SK-N-SH (cell line): ENCODE data around the gene RPL39L. TPM values are rescaled to one million over a fixed set of nuclear protein-coding genes. Genes with fewer than 3 reads are reported as not detected.

Experiments
- CTCF ChIA-PET: fragments of 300-600, 350-600 bp; formaldehyde crosslinking; extraction: SDS; loops from one replicate; lab custom pipeline; 2021; lab: Yijun Ruan, JAX
- POLR2A ChIA-PET: fragments of 350-600 bp; sonication (Branson Sonifier 250); formaldehyde crosslinking; extraction: SDS; loops from one replicate; lab custom pipeline; 2020; ENCODE audit warnings: antibody characterized with exemption, inconsistent platforms; lab: Yijun Ruan, JAX
- DNase-seq: peaks from one replicate; pipeline ENCODE4 v3.0.0; 2012
- H2AFZ ChIP-seq: fragments of 200-600 bp; sonication (generic); 2 replicates; pipeline ENCODE4 v1.8.1; 2016; ENCODE audit warnings: antibody characterized with exemption, mild to moderate bottlenecking, low read depth
- H3F3A ChIP-seq: fragments of 200-600 bp; sonication (generic); replicated peaks from 2 replicates; pipeline ENCODE3; 2016; ENCODE audit warnings: antibody characterized with exemption, mild to moderate bottlenecking; ENCODE audit not compliant: insufficient read depth
- H3K27ac ChIP-seq, 2 experiments: fragments of 200-500 bp in 1 of 2; fragments of 200-600 bp in 1 of 2; sonication (Bioruptor generic) in 1 of 2; sonication (generic), shearing (Covaris generic) in 1 of 2; 2 replicates each; pipeline versions ENCODE4 v1.5.1 to v1.6.1; 2014 to 2016; ENCODE audit warnings: low read depth in 2 of 2, inconsistent platforms in 1 of 2, low read length in 1 of 2, mild to moderate bottlenecking in 1 of 2, mixed read lengths in 1 of 2
- H3K27me3 ChIP-seq: fragments of 200-600 bp; sonication (generic), shearing (Covaris generic); 2 replicates; pipeline ENCODE4 v1.6.1; 2016; ENCODE audit warnings: mixed run types; ENCODE audit not compliant: insufficient read depth
- H3K36me3 ChIP-seq, 2 experiments: fragments of 200-500 bp in 1 of 2; fragments of 200-600 bp in 1 of 2; sonication (Bioruptor generic) in 1 of 2; sonication (generic) in 1 of 2; replicated peaks in 1 of 2; 2 replicates each; pipeline versions ENCODE3 to v1.5.1; 2014 to 2016; ENCODE audit warnings: low read length in 1 of 2, mild to moderate bottlenecking in 1 of 2; ENCODE audit not compliant: insufficient read depth in 2 of 2, control insufficient read depth in 1 of 2
- H3K4me1 ChIP-seq, 2 experiments: fragments of 200-500 bp in 1 of 2; fragments of 200-600 bp in 1 of 2; sonication (Bioruptor generic) in 1 of 2; sonication (generic), shearing (Covaris generic) in 1 of 2; 2 replicates each; pipeline versions ENCODE4 v1.5.1 to v1.6.1; 2014 to 2016; ENCODE audit warnings: low read depth in 1 of 2, low read length in 1 of 2, mixed run types in 1 of 2; ENCODE audit not compliant: insufficient read depth in 2 of 2, control insufficient read depth in 1 of 2
- H3K4me2 ChIP-seq: fragments of 200-600 bp; sonication (generic), shearing (Covaris generic); 2 replicates; pipeline ENCODE4 v1.6.1; 2017; ENCODE audit warnings: mixed run types
- H3K4me3 ChIP-seq, 2 experiments: fragments of 200-500 bp in 1 of 2; fragments of 200-600 bp in 1 of 2; sonication (Bioruptor generic) in 1 of 2; sonication (generic), shearing (Covaris generic) in 1 of 2; 2 replicates each; pipeline versions ENCODE4 v1.5.1 to v1.8.1; 2014 to 2016; ENCODE audit warnings: low read depth in 2 of 2, inconsistent platforms in 1 of 2, low read length in 1 of 2, mild to moderate bottlenecking in 1 of 2, mixed read lengths in 1 of 2, moderate library complexity in 1 of 2
- H3K79me2 ChIP-seq: fragments of 200-600 bp; sonication (generic); 2 replicates; pipeline ENCODE4 v1.8.1; 2017; ENCODE audit warnings: mild to moderate bottlenecking; ENCODE audit not compliant: insufficient read depth
- H3K9ac ChIP-seq: fragments of 200-600 bp; sonication (generic); 2 replicates; pipeline ENCODE4 v1.6.1; 2017; ENCODE audit warnings: mixed run types
- H3K9me2 ChIP-seq: fragments of 200-600 bp; sonication (generic); 2 replicates; pipeline ENCODE4 v1.6.1; 2017; ENCODE audit warnings: mixed run types
- H3K9me3 ChIP-seq: fragments of 200-600 bp; sonication (generic); 2 replicates; pipeline ENCODE4 v1.6.1; 2017; ENCODE audit warnings: mixed run types, mild to moderate bottlenecking, moderate library complexity
- H4K20me1 ChIP-seq: fragments of 200-600 bp; sonication (generic); 2 replicates; pipeline ENCODE4 v1.6.1; 2017; ENCODE audit warnings: mild to moderate bottlenecking, mixed run types; ENCODE audit not compliant: insufficient read depth
- CHD2 ChIP-seq: fragments of 150-350 bp; IDR thresholded peaks from 2 replicates; pipeline ENCODE4 v1.6.1; 2018; ENCODE audit warnings: low read length; ENCODE audit not compliant: partially characterized antibody
- ELF1 ChIP-seq: IDR thresholded peaks from 2 replicates; pipeline ENCODE4 v1.4.0; 2012
- EP300 ChIP-seq, 2 experiments: IDR thresholded peaks; 2 replicates each; pipeline versions ENCODE4 v1.4.0 to v1.6.1; 2012; ENCODE audit warnings: borderline replicate concordance in 1 of 2, low read depth in 1 of 2, low read length in 1 of 2
- FOSL2 ChIP-seq: IDR thresholded peaks from 2 replicates; pipeline ENCODE4 v1.4.0; 2012; ENCODE audit warnings: low read depth, mild to moderate bottlenecking, moderate library complexity, borderline replicate concordance
- FOXJ3 ChIP-seq: sonication (generic); formaldehyde crosslinking; IDR thresholded peaks from 2 replicates; pipeline ENCODE4 v1.5.1; 2020; ENCODE audit warnings: mild to moderate bottlenecking, missing genetic modification reagents
- GABPA ChIP-seq: IDR thresholded peaks from 2 replicates; pipeline ENCODE4 v1.4.0; 2012; ENCODE audit warnings: low read depth, mild to moderate bottlenecking
- GATA2 ChIP-seq: sonication (generic); formaldehyde crosslinking; IDR thresholded peaks from 2 replicates; pipeline ENCODE4 v1.5.0; 2020; ENCODE audit warnings: mild to moderate bottlenecking, missing genetic modification reagents
- JUND ChIP-seq: IDR thresholded peaks from 2 replicates; pipeline ENCODE4 v1.4.0; 2012
- NRF1 ChIP-seq: IDR thresholded peaks from 2 replicates; pipeline ENCODE4 v1.6.1; 2012; ENCODE audit warnings: low read depth, mild to moderate bottlenecking, low read length
- POLR2AphosphoS5 ChIP-seq: IDR thresholded peaks from 2 replicates; pipeline ENCODE4 v1.6.1; 2012; ENCODE audit warnings: low read depth, low read length
- RAD21 ChIP-seq: IDR thresholded peaks from 2 replicates; pipeline ENCODE4 v1.6.1; 2012; ENCODE audit warnings: mild to moderate bottlenecking, low read length
- RCOR1 ChIP-seq: fragments of 150-350 bp; IDR thresholded peaks from 2 replicates; pipeline ENCODE4 v1.6.1; 2017; ENCODE audit warnings: antibody characterized with exemption, low read length
- RFX5 ChIP-seq: IDR thresholded peaks from 2 replicates; pipeline ENCODE4 v1.6.1; 2012; ENCODE audit warnings: mild to moderate bottlenecking, improper control_type of control experiment, low read length
- RXRA ChIP-seq: IDR thresholded peaks from 2 replicates; pipeline ENCODE4 v1.4.0; 2012; ENCODE audit warnings: low read depth, mild to moderate bottlenecking, borderline replicate concordance
- SIN3A ChIP-seq: IDR thresholded peaks from 2 replicates; pipeline ENCODE4 v1.6.1; 2012; ENCODE audit warnings: low read depth, mild to moderate bottlenecking, low read length, moderate library complexity, borderline replicate concordance
- SMC3 ChIP-seq: IDR thresholded peaks from 2 replicates; pipeline ENCODE4 v1.6.1; 2012; ENCODE audit warnings: low read depth, low read length, improper control_type of control experiment
- TAF1 ChIP-seq: IDR thresholded peaks from 2 replicates; pipeline ENCODE4 v1.6.1; 2012; ENCODE audit warnings: low read depth, mild to moderate bottlenecking, low read length, moderate library complexity, borderline replicate concordance
- TCF12 ChIP-seq: IDR thresholded peaks from 2 replicates; pipeline ENCODE4 v1.4.0; 2012
- WGBS: methylation state at CpG from one replicate; pipeline ENCODE4 v1.1.6; 2017; ENCODE audit warnings: low lambda C conversion rate; 5-methylcytosine and 5-hydroxymethylcytosine counted together
- polyA plus RNA-seq, 3 experiments: library from polyadenylated mRNA; depleted of rRNA; stranded (reverse); fragments of >200 nt; gene quantifications; 2 replicates each; pipeline ENCODE4 v1.2.3, GENCODE V29; 2012
- TF ChIP-seq, protein P1 (sequence below): IDR thresholded peaks from 2 replicates; pipeline ENCODE4 v1.4.0; 2012; ENCODE audit warnings: low read depth
- TF ChIP-seq, protein P2 (sequence below): fragments of 200-600 bp; sonication (generic); IDR thresholded peaks from 2 replicates; pipeline ENCODE4 v1.6.1; 2017; ENCODE audit warnings: antibody characterized with exemption, mild to moderate bottlenecking, moderate library complexity
- TF ChIP-seq, protein P3 (sequence below): IDR thresholded peaks from 2 replicates; pipeline ENCODE4 v1.4.0; 2012; ENCODE audit warnings: low read depth, borderline replicate concordance

RPL39L gene
- polyA plus RNA-seq, 1 of the 3 experiments (the other 2 are of a cell fraction) = 25.3 TPM

DNA sequence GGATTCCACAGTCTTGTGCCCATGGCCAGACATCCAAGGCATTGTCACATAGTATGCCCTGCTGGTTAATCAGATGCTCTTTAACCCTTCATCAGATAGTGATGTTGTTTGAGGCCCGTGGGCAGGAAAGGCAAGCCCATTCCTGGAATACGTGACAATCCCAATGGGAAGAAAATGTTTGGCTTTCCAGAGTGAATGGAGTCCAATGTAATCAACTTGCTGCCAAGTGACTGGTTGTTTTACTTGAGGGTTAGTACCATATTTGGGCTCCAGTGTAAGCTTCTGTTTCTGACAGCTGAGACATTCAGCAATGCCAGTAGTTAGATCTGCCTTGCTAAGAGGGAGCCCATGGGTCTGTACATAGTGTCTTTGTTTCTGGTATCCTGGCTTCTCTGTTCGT is 31.3 kb downstream of the RPL39L start (continued):
- TF ChIP-seq, protein P1, sequence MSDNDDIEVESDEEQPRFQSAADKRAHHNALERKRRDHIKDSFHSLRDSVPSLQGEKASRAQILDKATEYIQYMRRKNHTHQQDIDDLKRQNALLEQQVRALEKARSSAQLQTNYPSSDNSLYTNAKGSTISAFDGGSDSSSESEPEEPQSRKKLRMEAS = no peak
- no peak for TF ChIP-seq RFX5
- TF ChIP-seq TAF1 = no peak
- TF ChIP-seq SIN3A = no peak
- no peak for TF ChIP-seq JUND
- no peak for TF ChIP-seq FOSL2
- TF ChIP-seq GATA2 (CRISPR knock-in tag) = no peak
- TF ChIP-seq POLR2AphosphoS5 = no peak

DNA sequence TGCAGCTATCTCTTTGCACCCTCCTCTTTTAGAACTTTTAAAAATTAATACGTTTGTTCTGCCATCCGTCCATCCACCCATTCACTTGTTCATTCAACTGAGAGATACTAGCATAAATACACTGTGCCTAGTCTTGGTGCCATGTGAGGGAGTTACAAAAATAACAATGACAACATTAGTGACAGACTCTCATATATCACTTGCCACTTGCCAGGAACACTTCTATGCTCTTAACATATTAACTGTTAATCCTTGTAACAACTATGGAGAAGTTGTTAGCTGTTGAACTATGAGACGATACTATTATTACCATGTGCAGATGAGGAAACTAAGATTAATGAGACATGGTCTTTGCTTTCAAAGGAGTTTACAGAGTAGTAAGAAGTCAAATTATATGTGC is 33.6 kb downstream of the RPL39L start:
- 93% methylated on average over 3 of the region's 3 CpGs for WGBS

DNA sequence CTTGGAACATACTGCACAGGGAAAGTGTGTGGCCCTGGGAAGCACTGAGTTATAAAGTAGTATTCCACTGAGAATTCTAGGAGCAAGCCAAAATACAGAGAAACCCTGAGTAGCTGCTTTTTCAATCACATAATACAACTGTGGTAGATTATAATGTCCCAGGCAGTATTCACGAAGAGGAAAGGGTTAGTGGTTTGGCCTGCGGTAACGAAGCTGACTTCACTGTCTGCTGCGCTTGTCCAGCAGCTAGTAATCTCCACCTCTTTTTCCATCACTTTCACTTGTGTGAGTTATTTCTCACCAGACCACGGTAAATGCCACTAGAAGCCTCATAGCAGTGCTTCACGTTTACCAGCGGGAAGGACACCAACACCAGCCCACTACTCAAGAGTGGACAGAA is 34.4 kb downstream of the RPL39L start:
- Histone ChIP-seq H4K20me1 (no peaks in the 10 kb centered on the region), H3K4me1 (peaks cover 9 to 10% of the 10 kb centered on the region in 2 experiments), H3K9me2 (no peaks in the 10 kb centered on the region), H2AFZ (no peak overlapping the region), H3K4me2 (no peak overlapping the region), H3K9ac (no peak overlapping the region), H3K4me3 (no peak overlapping the region), H3K79me2 (no peaks in the 10 kb centered on the region), H3F3A (peaks cover 13% of the 10 kb centered on the region), H3K27ac (no peak overlapping the region)
- POLR2A ChIA-PET = no interaction called here
- WGBS = 91% methylated on average over 7 of the region's 7 CpGs
- DNase-seq = no peak
- CTCF ChIA-PET = interaction anchor here (5.7 kb wide), 1 partner anchor 8 kb away, joined by 37 read pairs; no protein-coding TSS in a partner anchor
- TF ChIP-seq SMC3 (no peak), RCOR1 (no peak), ELF1 (no peak), TCF12 (no peak), FOSL2 (no peak), FOXJ3 (CRISPR knock-in tag) (no peak), EP300 (IDR thresholded peaks at IDR 0.05; ENCODE audit: borderline replicate concordance in 1 of 2, low read depth in 1 of 2, low read length in 1 of 2) (no peak), RAD21 (no peak), GABPA (no peak), CHD2 (no peak)
- TF ChIP-seq, protein P2, sequence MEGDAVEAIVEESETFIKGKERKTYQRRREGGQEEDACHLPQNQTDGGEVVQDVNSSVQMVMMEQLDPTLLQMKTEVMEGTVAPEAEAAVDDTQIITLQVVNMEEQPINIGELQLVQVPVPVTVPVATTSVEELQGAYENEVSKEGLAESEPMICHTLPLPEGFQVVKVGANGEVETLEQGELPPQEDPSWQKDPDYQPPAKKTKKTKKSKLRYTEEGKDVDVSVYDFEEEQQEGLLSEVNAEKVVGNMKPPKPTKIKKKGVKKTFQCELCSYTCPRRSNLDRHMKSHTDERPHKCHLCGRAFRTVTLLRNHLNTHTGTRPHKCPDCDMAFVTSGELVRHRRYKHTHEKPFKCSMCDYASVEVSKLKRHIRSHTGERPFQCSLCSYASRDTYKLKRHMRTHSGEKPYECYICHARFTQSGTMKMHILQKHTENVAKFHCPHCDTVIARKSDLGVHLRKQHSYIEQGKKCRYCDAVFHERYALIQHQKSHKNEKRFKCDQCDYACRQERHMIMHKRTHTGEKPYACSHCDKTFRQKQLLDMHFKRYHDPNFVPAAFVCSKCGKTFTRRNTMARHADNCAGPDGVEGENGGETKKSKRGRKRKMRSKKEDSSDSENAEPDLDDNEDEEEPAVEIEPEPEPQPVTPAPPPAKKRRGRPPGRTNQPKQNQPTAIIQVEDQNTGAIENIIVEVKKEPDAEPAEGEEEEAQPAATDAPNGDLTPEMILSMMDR = no peak
- TF ChIP-seq, protein P1 = no peak
- TF ChIP-seq, all 33 proteins: peak for 0
- no peaks in the 10 kb centered on the region for H3K9me3 ChIP-seq
- H3K36me3 ChIP-seq = no peaks in the 10 kb centered on the region
- H3K27me3 ChIP-seq = no peaks in the 10 kb centered on the region

More for the DNA sequence above, 33.6 kb downstream of the RPL39L start:
- DNase-seq = no peak
- Histone ChIP-seq H3K4me2 (no peak overlapping the region), H3K9me2 (no peaks in the 10 kb centered on the region), H3K36me3 (no peaks in the 10 kb centered on the region), H3K9me3 (no peaks in the 10 kb centered on the region), H3K27me3 (no peaks in the 10 kb centered on the region), H3K9ac (no peak overlapping the region), H3K27ac (no peak overlapping the region), H2AFZ (no peak overlapping the region), H3K79me2 (no peaks in the 10 kb centered on the region), H3K4me3 (no peak overlapping the region), H3K4me1 (peaks cover 9 to 10% of the 10 kb centered on the region in 2 experiments), H3F3A (peaks cover 13% of the 10 kb centered on the region), H4K20me1 (no peaks in the 10 kb centered on the region)
- ChIA-PET CTCF (no interaction called here), POLR2A (no interaction called here)
- TF ChIP-seq NRF1 = no peak
- TF ChIP-seq, protein P3, sequence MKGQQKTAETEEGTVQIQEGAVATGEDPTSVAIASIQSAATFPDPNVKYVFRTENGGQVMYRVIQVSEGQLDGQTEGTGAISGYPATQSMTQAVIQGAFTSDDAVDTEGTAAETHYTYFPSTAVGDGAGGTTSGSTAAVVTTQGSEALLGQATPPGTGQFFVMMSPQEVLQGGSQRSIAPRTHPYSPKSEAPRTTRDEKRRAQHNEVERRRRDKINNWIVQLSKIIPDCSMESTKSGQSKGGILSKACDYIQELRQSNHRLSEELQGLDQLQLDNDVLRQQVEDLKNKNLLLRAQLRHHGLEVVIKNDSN = no peak
- no peak for TF ChIP-seq RXRA
